Caco-2 (cell line): ENCODE results near the gene MEGF6. TPM values are rescaled to one million over a fixed set of nuclear protein-coding genes. Genes with fewer than 3 reads are reported as not detected.

Source experiments
- BruUV-seq: library from RNA; stranded (reverse); fragments of 400-500 nt; replicated peaks from 2 replicates; lab custom pipeline; 2021; lab: Mats Ljungman, UMichigan
- CTCF ChIA-PET: fragments of 300-600 bp; sonication (Branson Sonifier 250); formaldehyde crosslinking; loops from one replicate; lab custom pipeline; 2022; ENCODE audit warnings: antibody characterized with exemption; lab: Charles Lee
- POLR2A ChIA-PET: fragments of 300-600 bp; sonication (Branson Sonifier 250); formaldehyde crosslinking; loops from one replicate; lab custom pipeline; 2022; ENCODE audit warnings: antibody characterized with exemption; lab: Charles Lee
- DNase-seq, 2 experiments: peaks; one replicate each; pipeline versions ENCODE4 v3.0.0 to v3.0.0-alpha.2; 2020 to 2022
- H3K27me3 ChIP-seq: replicated peaks from 2 replicates; pipeline ENCODE4 v1.6.0; 2011; ENCODE audit warnings: low read length; ENCODE audit not compliant: control insufficient read depth, insufficient read depth
- H3K36me3 ChIP-seq: 2 replicates; pipeline ENCODE4 v1.5.1; 2011; ENCODE audit warnings: low read length; ENCODE audit not compliant: control insufficient read depth, insufficient read depth
- H3K4me1 ChIP-seq: fragments of 250-450 bp; sonication (Bioruptor Pico); 2 replicates; pipeline ENCODE4 v1.5.1; 2020; ENCODE audit warnings: mild to moderate bottlenecking
- H3K4me3 ChIP-seq: 2 replicates; pipeline ENCODE4 v1.5.1; 2011; ENCODE audit warnings: low read depth, mild to moderate bottlenecking, control low read depth, low read length
- H3K9me3 ChIP-seq: fragments of 250-450 bp; sonication (Bioruptor Pico); 2 replicates; pipeline ENCODE4 v1.5.1; 2020; ENCODE audit warnings: mild to moderate bottlenecking, moderate library complexity
- H3K27ac Mint-ChIP-seq: one replicate; pipeline ENCODE4 v1.8.0; 2022; ENCODE audit warnings: mixed read lengths; ENCODE audit not compliant: unreplicated experiment
- H3K27me3 Mint-ChIP-seq: one replicate; pipeline ENCODE4 v1.8.0; 2022; ENCODE audit warnings: mixed read lengths; ENCODE audit not compliant: insufficient read depth, unreplicated experiment
- H3K36me3 Mint-ChIP-seq: one replicate; pipeline ENCODE4 v1.8.0; 2022; ENCODE audit warnings: mild to moderate bottlenecking, mixed read lengths; ENCODE audit not compliant: insufficient read depth, unreplicated experiment
- H3K4me1 Mint-ChIP-seq: one replicate; pipeline ENCODE4 v1.8.0; 2022; ENCODE audit warnings: low read depth, mixed read lengths; ENCODE audit not compliant: unreplicated experiment
- H3K4me3 Mint-ChIP-seq: one replicate; pipeline ENCODE4 v1.8.0; 2022; ENCODE audit warnings: mild to moderate bottlenecking, moderate library complexity, mixed read lengths; ENCODE audit not compliant: unreplicated experiment
- H3K9me3 Mint-ChIP-seq: one replicate; pipeline ENCODE4 v1.8.0; 2022; ENCODE audit warnings: mixed read lengths; ENCODE audit not compliant: unreplicated experiment
- intact Hi-C: fragments of 100-400 bp; cut with micrococcal nuclease; formaldehyde crosslinking; loops from one replicate; pipeline ENCODE4 v1.10.0; 2022; ENCODE audit not compliant: unreplicated experiment
- total RNA-seq: library from RNA; stranded (reverse); gene quantifications from 2 replicates; pipeline ENCODE4 v1.2.3, GENCODE V29; 2022
- TF ChIP-seq, protein P1 (sequence below), 2 experiments: fragments of 200-600 bp in 1 of 2; IDR thresholded peaks; 1 replicate in 1 of 2; 2 replicates in 1 of 2; pipeline versions ENCODE4 v1.5.1 to v1.8.0; 2011 to 2022; ENCODE audit warnings: antibody characterized with exemption in 1 of 2, control low read depth in 1 of 2, inconsistent platforms in 1 of 2, low read depth in 1 of 2, low read length in 1 of 2, mild to moderate bottlenecking in 1 of 2, moderate library complexity in 1 of 2; ENCODE audit not compliant: insufficient read depth in 1 of 2, severe bottlenecking in 1 of 2, unreplicated experiment in 1 of 2

MEGF6 gene
- total RNA-seq, 1 experiment from 2014 or later = 13.3 TPM

GRCh38 chr1:3599286-3599811 lies 12.0 kb downstream of the MEGF6 start:
- Histone ChIP-seq H3K4me1 (no peaks in the 10 kb centered on the region), H3K27me3 (no peaks in the 10 kb centered on the region), H3K9me3 (no peaks in the 10 kb centered on the region; the same call in 1 of the 2 replicates), H3K36me3 (no peaks in the 10 kb centered on the region), H3K4me3 (no peak overlapping the region)
- ChIA-PET POLR2A (no interaction called here), CTCF (no interaction called here)
- Mint-ChIP-seq H3K36me3 (no peaks in the 10 kb centered on the region), H3K9me3 (no peaks in the 10 kb centered on the region), H3K27me3 (no peaks in the 10 kb centered on the region), H3K4me1 (no peaks in the 10 kb centered on the region), H3K27ac (no peak overlapping the region), H3K4me3 (no peak overlapping the region)
- BruUV-seq = no TSS peak
- DNase-seq = no peak
- TF ChIP-seq, protein P1, sequence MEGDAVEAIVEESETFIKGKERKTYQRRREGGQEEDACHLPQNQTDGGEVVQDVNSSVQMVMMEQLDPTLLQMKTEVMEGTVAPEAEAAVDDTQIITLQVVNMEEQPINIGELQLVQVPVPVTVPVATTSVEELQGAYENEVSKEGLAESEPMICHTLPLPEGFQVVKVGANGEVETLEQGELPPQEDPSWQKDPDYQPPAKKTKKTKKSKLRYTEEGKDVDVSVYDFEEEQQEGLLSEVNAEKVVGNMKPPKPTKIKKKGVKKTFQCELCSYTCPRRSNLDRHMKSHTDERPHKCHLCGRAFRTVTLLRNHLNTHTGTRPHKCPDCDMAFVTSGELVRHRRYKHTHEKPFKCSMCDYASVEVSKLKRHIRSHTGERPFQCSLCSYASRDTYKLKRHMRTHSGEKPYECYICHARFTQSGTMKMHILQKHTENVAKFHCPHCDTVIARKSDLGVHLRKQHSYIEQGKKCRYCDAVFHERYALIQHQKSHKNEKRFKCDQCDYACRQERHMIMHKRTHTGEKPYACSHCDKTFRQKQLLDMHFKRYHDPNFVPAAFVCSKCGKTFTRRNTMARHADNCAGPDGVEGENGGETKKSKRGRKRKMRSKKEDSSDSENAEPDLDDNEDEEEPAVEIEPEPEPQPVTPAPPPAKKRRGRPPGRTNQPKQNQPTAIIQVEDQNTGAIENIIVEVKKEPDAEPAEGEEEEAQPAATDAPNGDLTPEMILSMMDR (IDR thresholded peaks at IDR 0.05; ENCODE audit: insufficient read depth in 1 of 2, low read depth in 1 of 2, low read length in 1 of 2, severe bottlenecking in 1 of 2, unreplicated experiment in 1 of 2) = no peak
- intact Hi-C loops = no loop called here

DNA sequence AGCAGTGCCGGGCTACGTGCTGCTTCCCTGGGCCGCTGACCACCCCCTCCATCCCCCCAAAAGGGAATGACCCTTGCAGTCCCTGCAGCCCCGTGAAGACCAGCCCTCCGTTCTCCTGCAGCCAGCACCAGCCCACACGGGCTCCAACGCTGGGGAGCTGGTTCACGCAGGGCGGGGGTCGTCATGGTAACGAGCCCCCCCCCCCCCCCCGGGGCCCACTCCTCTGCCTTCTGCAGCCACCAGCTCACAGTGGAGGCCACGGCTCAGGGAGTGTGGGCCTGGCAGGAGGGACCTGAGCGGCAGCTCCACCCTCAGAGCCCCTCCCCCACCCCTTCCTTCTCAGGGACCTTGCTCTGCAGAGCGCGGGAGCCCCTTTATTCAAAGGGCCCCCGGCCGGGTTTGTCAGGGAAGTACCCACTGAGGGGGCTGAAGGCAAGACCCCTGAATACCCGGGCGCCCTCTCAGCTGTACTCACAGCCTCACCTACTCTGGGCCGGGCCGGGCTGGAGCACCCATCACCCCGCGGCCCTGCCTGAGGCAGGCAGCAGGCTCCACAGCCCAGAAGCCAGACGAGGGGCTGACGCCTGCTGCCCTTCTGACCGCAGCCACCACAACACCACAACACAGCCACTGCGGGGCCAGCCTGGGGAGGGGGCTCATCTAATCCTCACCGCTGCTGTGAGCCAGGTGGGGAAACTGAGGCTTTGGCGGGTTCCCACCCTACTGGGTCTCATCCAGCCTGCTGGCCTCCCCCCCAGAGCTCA lies 12.6 kb downstream of the MEGF6 start:
- H3K4me1 ChIP-seq = no peaks in the 10 kb centered on the region
- H3K36me3 Mint-ChIP-seq = no peaks in the 10 kb centered on the region
- BruUV-seq = no TSS peak
- intact Hi-C loops = no loop called here
- H3K4me1 Mint-ChIP-seq = no peaks in the 10 kb centered on the region
- H3K27ac Mint-ChIP-seq = no peak overlapping the region
- no peak for DNase-seq
- no peak overlapping the region for H3K4me3 ChIP-seq
- ChIA-PET CTCF (no interaction called here), POLR2A (no interaction called here)
- H3K27me3 ChIP-seq = no peaks in the 10 kb centered on the region
- no peak overlapping the region for H3K4me3 Mint-ChIP-seq
- no peaks in the 10 kb centered on the region for H3K27me3 Mint-ChIP-seq
- H3K9me3 Mint-ChIP-seq = no peaks in the 10 kb centered on the region
- H3K36me3 ChIP-seq = no peaks in the 10 kb centered on the region
- TF ChIP-seq, protein P1 (IDR thresholded peaks at IDR 0.05; ENCODE audit: insufficient read depth in 1 of 2, low read depth in 1 of 2, low read length in 1 of 2, severe bottlenecking in 1 of 2, unreplicated experiment in 1 of 2) = no peak
- no peaks in the 10 kb centered on the region for H3K9me3 ChIP-seq

DNA sequence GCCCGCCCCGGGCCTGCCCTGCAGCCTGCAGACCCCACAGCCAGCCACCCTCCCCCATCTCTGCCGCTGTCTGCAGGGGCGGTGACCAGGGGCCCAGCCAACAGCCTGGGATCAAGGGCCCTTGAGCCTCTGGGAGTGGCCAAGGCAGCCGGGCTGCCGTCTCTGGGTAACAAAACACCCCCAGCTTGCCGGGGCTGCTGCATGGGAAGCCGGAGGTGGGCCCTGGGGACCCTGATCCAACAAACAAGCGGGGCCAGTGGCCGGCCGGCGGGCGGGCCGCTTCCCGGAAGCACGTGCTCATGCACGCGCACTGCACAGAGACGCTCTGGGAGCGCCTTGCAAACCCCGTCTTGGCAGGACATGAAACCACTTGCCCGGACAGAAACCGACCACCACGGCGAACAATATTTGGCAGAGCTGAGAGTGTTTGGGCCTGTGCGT lies 13.2 kb downstream of the MEGF6 start:
- Mint-ChIP-seq H3K27ac (no peak overlapping the region), H3K4me3 (no peak overlapping the region), H3K36me3 (no peaks in the 10 kb centered on the region), H3K4me1 (no peaks in the 10 kb centered on the region), H3K27me3 (no peaks in the 10 kb centered on the region), H3K9me3 (no peaks in the 10 kb centered on the region)
- no TSS peak for BruUV-seq
- Histone ChIP-seq H3K36me3 (no peaks in the 10 kb centered on the region), H3K9me3 (no peaks in the 10 kb centered on the region), H3K27me3 (no peaks in the 10 kb centered on the region), H3K4me1 (no peaks in the 10 kb centered on the region), H3K4me3 (no peak overlapping the region)
- ChIA-PET CTCF (no interaction called here), POLR2A (no interaction called here)
- intact Hi-C loops = no loop called here
- TF ChIP-seq, protein P1 (IDR thresholded peaks at IDR 0.05; ENCODE audit: insufficient read depth in 1 of 2, low read depth in 1 of 2, low read length in 1 of 2, severe bottlenecking in 1 of 2, unreplicated experiment in 1 of 2) = no peak
- DNase-seq = no peak
